GM18867 (cell line): ENCODE data around the gene VPS29.
"Not testable (repeated sequence)": the region's sequence is repeated elsewhere in the genome, so short reads cannot be mapped to it uniquely, and the experiment has no call there.

Experiments used
- ATAC-seq: cut with Tn5 transposase; IDR thresholded peaks from one replicate; pipeline ENCODE4 v1.9.1; 2021; ENCODE audit warnings: mild to moderate bottlenecking, moderate library complexity; ENCODE audit not compliant: unreplicated experiment

The VPS29 gene

GRCh38 chr12:110501752-110502738, at the start of gene VPS29, which contains the start of gene RAD9B:
TSS of gene VPS29 (minus strand) at chr12:110502111. CDS start at chr12:110502051, 60 bp downstream.
TSS of gene RAD9B (plus strand) at chr12:110502331. CDS start at chr12:110502338, 7 bp downstream.
- ATAC-seq = peak; percentile 93

GRCh38 chr12:110550981-110551380, 49.1 kb upstream of the VPS29 start:
- ATAC-seq = no peak

GRCh38 chr12:110549716-110550115, 47.8 kb upstream of the VPS29 start:
- no peak for ATAC-seq

GRCh38 chr12:110548678-110549077, 46.8 kb upstream of the VPS29 start:
- no peak for ATAC-seq

- ATAC-seq = no peak
Measured at GRCh38 chr12:110547090-110547489, 45.2 kb upstream of the VPS29 start.

- ATAC-seq = no peak
Measured at GRCh38 chr12:110546339-110546738, 44.4 kb upstream of the VPS29 start.

GRCh38 chr12:110545812-110546211, 43.9 kb upstream of the VPS29 start:
- ATAC-seq = no peak

GRCh38 chr12:110545259-110545658, 43.3 kb upstream of the VPS29 start:
- ATAC-seq = not testable (repeated sequence)

- no peak for ATAC-seq
Measured at GRCh38 chr12:110543965-110544364, 42.1 kb upstream of the VPS29 start.

- peak; percentile 55 for ATAC-seq
Measured at GRCh38 chr12:110543252-110543959, 41.5 kb upstream of the VPS29 start.

- no peak for ATAC-seq
Measured at GRCh38 chr12:110540048-110540447, 38.1 kb upstream of the VPS29 start.

- ATAC-seq = no peak
Measured at GRCh38 chr12:110538869-110539622, 37.1 kb upstream of the VPS29 start.

- no peak for ATAC-seq
Measured at GRCh38 chr12:110537605-110538409, 35.9 kb upstream of the VPS29 start.

- ATAC-seq = no peak
Measured at GRCh38 chr12:110536834-110537604, 35.1 kb upstream of the VPS29 start.

GRCh38 chr12:110534811-110535210, 32.9 kb upstream of the VPS29 start:
- no peak for ATAC-seq

GRCh38 chr12:110533607-110534006, 31.7 kb upstream of the VPS29 start:
- no peak for ATAC-seq

- no peak for ATAC-seq
Measured at GRCh38 chr12:110532644-110533043, 30.7 kb upstream of the VPS29 start.

GRCh38 chr12:110531741-110532333, 29.9 kb upstream of the VPS29 start:
- peak; percentile 85 for ATAC-seq

GRCh38 chr12:110530511-110530910, 28.6 kb upstream of the VPS29 start:
- no peak for ATAC-seq
